ENCODE measurements around the gene TBC1D16. TPM values are rescaled to one million over a fixed set of nuclear protein-coding genes. Genes with fewer than 3 reads are reported as not detected.

Gene TBC1D16
- total RNA-seq, 1 donor from 2014 or later: 48.8 TPM

DNA sequence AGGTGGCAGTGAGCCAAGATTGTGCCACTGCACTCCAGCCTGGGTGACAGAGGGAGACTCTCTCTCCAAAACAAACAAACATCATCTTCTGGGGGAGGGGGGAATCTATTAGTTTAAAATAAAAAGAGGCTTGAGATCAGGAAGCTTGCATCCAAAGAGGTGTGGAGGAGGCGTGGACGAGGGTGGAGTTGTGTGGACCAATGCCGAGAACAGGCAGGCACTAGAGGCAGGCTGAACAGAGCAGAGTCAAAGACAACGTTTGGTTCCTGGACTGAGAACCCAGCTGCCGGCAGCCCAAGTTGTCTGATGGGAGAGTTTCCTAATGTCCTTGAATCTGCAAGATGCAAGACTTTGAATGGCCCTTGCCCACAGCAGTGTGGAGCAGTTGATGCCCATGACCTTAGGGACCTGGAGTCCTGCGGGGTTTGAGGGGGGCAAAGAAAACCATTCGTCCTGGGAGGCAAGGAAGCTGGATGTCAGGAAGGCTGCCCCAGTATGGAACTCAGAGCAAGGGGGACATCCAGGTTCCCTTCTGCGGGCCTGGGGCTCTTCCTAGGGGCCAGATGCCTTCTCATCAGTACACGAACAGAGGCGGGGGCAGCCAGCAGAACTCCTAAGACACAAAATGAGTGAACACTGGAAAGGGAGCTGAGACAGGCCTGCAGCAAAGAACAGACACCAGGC, 9.2 kb downstream of the TBC1D16 start:
- DNase-seq (ENCODE audit: low read depth in 2 of 2): no peak

DNA sequence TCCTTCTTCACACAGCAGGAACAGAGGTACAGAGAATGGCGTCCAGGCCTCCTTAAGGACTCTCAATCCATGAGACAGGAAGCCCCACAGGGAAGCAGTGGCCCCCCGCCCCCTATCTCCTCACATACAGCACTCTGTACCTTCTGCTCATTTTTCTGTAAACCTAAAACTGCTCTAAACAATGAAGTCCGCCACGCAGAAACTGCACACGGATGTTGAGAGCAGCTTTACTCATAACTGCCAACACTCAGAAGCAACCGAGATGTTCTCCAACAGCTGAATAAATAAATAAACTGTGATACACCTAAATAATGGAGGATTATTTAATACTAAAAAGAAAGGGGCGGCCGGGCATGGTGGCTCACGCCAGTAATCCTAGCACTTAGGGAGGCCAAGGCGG, 9.9 kb downstream of the TBC1D16 start:
- no peak for DNase-seq (ENCODE audit: low read depth in 2 of 2)

DNA sequence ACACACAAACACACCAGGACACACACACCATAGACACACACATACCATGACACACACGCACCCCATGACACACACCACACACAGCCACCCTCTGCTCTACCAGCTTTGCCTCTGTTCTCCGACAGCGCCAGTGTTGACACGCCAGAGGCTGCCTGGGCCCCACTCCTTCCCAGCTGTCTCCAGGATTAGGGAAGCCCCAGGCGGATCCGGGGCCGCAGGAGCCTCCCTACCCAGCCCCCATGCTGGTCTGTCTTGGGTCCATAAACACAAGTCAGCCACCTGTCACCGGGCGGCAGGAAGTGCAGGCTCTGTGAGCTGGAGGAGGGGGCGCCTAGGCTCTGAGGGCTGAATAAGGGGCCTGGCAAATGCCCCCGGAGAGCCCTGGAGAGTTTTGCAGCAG, 10.5 kb downstream of the TBC1D16 start:
- DNase-seq (ENCODE audit: low read depth in 2 of 2): no peak

DNA sequence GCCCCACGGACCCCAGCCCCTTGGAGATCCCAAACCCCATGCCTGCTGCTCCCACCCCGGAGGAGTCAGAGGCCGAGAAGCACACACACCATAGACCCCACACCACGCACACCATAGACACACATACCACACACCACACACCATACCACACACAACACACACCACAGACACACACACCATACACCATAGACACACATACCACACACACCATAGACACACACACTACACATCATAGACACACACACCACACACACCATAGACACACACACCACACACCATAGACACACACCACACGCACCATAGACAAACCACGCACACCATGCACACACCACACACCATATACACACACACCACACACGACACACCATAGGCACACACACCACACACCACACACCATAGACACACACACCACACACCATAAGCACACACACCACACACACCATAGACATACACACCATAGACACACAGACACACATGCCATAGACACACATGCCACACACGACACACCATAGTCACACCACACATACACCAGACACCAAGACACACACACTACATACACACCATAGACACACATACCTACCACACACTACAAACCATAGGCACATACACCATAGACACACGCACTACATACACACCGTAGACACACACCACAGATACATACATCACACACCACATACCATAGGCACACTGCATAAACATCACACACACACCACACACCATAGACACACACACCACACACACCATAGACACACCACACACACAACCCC, 11.3 kb downstream of the TBC1D16 start:
- DNase-seq (ENCODE audit: low read depth in 2 of 2): no peak

DNA sequence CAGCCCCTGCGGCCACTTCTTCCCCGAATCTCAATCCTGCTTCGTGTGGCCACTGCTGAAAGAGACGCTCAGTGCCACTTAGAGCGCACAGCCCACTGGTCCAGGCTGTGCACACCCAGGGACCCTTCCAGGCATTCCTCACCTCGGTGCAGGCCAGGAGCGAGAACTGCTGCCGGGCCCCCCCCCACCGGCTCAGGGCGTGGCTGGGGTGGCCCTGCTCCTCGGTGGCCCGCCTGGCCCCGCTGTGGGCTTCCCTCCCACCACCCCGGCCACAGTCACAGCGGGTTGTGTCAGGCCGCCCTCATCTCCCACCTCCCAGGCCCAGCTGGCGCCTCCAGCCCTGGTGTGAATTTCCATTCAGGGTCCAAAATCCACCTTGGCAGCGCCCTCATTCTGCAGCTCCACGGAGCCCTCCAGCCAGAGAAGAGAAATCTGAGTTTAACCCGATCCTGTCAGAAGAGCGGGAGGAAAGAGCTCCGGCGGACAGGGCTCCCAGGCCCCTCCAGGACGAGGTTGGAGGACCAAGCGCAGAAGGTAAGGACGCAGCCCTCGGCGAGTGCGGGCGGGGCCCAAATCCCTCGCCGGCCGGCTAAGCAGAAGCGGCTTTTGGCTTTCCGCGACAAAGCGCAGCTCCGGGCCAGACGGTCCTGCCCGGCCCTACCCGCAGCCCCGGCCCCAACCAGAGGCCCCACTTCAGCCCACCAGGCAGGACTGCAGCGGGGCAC, 12.0 kb downstream of the TBC1D16 start:
- DNase-seq (ENCODE audit: low read depth in 2 of 2): no peak

DNA sequence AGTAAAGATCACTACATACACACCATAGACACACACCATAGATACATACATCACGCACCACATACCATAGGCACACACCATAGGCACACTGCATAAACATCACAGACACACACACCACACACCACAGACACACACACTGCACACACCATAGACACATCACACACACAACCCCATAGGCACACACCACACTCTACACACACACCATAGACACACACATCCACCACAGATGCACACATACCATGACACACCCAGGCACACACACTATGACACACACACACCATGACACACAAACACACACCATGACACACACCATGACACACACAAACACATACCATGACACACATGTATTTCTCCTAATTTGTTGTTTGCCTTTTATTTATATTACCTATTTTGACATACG, 14.1 kb downstream of the TBC1D16 start:
- no peak for DNase-seq (ENCODE audit: low read depth in 2 of 2)

DNA sequence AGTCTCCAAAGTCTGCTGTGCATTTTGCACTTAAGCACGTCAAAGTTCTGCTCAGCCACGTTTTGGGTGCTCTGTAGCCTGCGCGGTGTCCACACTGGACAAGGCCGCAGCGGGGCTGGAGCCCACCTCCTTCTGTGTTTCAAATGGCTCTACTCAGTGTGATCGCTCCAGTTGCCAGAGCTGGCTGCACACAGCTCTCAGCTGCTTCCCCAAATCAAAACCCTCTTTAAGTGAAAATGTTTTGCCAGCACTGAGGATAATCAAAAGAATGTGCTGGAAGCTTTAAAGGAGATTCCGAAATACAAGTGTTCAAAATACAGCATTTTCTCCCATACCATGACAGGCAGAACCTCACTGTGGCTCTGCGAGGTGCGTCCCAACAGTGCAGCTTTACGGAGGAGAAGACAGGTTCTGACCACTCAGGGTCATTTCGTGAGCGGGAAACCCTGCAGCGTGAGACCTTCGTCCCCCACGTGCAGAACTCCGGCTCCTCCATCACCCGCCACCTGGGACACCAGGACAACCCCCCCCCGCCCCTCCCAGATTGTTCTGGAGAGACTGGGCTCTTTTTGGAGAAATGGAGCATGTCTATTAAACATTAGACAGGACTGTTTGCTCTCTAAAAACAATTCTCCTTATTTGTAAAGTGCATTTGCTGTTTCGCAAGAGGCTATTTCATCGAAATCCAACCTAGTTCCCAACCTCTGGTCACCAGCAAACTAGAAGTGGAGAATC, 16.6 kb downstream of the TBC1D16 start:
- DNase-seq (ENCODE audit: low read depth in 2 of 2): no peak

DNA sequence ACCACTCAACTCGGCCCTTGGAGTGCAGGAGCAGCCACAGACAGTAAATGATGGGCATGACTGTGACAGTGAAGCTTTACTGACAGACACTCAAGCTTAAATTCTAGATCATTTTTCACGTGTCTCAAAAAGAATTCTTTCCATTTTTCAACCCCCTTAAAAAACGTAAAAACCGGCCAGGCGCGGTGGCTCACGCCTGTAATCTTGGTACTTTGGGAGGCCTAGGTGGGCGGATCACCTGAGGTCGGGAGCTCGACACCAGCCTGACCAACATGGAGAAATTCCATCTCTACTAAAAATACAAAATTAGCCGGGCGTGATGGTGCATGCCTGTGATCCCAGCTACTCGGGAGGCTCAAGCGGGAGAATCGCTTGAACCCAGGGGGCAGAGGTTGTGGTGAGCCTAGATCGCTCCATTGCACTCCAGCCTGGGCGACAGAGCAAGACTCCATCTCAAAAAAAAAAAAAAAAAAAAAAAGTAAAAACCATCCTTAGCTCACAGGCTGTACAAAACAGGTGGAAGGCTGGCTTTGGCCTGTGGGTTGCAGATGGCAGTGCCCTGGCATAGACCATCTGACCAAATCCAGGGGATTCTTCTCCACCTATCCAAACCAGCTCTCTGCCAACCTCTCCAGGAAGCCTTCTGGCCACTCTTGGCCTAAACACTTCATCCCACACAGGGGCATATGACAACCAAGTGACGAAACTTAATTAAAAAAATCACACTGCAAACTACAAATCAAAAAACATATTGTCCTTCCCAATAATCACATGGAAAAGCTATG, 18.3 kb downstream of the TBC1D16 start:
- DNase-seq (ENCODE audit: low read depth in 2 of 2): no peak

DNA sequence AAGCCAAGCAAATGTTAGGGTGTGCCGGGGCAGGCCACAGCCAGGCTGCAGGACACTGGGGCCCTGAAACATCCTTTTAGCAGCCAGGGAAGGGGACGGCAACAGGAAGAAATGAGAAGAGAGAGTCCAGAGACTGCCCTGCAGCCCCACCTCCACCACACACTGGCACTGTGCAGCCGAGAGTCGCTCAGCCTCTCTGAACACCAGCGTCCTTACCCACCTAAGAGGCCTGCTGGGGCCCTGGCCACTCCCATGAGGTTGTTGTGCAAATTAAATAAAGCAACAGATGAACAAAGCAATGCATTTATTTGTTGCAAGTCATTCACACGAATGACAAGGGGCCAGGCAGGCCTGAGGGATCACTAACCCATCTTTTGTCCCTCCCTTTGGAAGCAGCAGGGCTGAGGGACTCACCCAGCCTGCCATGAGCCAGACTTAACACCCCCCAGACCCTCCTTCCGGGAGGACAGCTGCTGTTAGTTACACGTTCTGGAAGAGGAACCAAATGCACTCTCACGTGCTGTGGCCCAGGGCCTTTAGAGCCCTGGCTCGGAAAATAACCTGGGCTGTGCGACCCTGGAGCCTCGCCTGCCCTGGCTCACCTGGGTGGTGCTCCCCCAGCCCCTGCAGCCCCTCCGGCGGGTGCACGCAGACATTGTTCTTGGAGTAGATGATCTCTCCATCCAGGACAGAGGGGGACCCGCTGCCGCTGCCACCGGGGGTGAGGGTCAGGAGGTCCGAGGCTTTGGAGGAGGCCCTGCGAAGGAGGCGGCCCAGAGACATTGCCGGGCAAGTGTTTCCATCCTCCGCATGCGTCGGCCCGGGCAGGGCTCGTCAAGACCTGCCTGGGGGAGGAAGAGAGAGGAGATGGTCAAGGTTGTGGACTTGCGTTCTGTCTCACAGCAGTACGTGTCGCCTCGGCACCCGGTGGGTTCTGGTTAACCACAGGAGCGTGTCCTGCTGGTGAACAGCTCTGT, 22.6 kb downstream of the TBC1D16 start:
- DNase-seq (ENCODE audit: low read depth in 2 of 2): no peak

DNA sequence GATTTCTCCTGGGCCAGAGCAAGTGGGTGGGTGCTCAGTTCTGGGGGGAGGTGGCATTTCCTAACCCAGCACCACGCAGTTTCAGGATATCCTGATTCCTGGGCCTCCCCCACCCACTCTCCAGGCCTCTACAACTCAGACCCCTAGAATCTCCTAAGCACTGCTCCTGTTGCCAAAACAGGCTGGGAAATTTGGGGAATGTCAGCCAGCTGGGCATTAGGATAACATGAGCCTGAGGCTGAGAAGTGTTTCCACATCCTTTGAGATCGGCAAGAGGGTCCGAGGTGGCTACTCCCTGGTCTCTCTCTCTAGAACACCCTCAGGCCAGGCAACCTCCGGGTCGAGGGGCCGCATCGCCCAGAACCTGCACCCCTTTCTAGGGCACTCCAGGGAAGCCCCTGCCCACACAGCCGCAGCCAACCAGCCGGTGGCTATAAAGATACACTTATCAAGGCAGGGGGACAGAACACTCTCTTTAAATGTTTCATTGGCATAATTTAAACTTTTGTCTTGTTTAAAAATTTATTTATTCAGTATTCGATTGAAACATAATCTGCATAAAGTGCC, 23.6 kb downstream of the TBC1D16 start:
- no peak for DNase-seq (ENCODE audit: low read depth in 2 of 2)

DNA sequence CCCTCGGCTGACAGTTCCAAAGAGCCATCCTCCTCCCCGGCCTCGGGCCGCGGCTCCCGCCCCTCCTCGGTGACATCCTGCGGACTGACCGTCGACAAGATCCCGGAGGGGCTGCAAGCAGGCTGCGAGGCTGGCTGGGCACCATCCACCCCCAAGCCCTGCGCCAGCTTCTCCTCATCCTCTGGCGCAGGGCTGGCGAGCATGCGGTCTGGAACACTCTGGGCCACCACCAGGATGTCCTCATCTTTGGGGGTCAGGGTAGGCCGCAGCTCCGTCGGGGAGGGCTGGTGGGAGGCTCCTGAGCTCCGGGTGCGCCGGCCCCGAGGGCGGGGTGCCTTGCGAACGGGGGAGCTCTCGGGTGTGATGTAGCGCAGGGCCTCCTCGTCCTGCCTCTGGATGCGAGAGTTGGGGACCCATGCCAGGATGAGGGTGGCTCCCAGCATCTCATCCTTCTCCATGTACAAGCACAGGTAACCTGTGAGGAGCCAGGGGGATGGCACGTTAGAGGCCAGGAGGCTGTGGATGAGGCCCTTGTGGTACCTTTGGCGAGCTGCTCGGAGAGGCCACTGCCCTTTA, 25.3 kb downstream of the TBC1D16 start:
- no peak for DNase-seq (ENCODE audit: low read depth in 2 of 2)

DNA sequence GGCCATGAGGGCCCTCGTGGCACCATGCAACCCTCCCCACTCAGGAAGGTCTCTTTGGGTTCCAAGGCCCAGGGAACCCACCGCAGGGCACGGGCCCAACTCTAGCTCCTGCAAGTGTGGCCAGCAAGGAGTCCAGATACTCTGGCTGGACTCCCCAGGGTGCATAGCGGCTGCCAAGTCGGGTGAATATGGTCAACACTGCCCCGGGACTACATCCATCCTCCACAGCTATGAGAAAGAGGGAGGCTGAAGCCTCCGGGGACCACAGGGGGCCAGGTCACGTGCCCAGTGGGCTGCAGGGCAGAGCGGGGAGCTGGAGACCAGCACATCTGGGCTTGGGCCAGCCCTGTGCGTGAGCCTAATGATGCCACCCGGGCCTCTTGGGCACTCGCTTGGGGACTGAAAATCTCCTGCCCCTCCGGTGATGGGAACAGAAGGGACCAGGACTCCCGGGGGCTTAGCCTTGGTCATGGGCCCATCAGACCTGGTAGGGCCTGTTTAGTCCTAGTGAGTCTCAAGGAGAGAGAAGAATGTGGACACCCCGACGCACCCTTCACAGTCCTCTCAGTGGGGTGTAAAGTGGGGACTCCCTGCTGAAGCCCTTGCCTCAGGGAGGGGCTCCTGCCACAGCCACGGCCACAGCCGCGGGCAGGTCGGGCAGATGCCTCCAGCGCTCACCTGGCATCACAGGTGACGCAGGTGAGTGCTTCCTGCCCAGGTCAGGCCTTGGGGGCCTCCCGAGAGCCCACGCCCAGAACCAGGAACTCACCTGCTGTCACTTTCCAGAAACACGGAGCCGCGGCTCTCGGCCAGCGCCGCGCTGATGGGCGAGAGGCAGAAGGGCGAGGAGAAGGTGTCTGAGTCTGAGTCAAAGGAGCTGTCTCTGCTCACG, 26.0 kb downstream of the TBC1D16 start:
- no peak for DNase-seq (ENCODE audit: low read depth in 2 of 2)

DNA sequence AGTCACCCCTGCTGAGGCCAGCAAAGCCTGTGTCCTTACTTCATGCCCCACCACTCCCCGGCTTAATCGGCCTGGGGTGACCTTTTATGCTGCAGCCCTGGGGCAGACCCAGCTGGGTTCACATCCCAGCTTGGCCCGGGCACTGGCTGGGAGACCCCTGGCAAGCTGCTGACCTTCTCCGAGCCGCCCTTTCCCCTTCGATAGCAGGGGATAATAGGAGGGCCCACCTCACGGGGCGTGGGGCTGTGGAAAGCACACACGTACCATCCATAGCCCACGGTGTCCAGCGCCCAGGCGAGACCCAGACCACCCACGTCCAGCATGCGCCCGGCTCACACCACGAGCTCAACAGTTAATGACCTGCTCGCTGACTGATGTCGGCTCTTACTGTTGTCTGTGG, 26.8 kb downstream of the TBC1D16 start:
- no peak for DNase-seq (ENCODE audit: low read depth in 2 of 2)

DNA sequence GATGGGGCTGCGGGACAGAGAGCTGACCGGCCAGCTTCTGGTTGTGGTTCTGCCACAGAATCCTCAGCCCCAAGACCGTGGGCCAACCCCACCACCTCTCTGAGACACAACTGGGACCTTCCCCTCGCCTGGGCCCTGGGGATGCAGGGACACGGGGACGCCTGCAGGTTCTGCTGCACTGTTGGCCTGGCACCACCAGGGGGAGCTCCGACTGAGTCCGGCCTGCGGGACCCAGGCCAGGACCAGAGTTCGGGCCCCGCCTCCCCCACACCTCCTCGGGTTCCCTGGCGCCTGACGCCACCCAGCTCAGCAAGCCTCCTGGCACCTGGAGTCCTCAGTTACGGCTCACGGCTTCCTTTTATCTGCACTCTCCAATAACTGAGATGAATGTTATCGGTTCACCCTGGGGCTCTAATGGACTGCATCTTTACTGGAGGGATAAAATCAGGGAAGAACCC, 27.3 kb downstream of the TBC1D16 start:
- DNase-seq (ENCODE audit: low read depth in 2 of 2): peak; percentile 59 to 77

DNA sequence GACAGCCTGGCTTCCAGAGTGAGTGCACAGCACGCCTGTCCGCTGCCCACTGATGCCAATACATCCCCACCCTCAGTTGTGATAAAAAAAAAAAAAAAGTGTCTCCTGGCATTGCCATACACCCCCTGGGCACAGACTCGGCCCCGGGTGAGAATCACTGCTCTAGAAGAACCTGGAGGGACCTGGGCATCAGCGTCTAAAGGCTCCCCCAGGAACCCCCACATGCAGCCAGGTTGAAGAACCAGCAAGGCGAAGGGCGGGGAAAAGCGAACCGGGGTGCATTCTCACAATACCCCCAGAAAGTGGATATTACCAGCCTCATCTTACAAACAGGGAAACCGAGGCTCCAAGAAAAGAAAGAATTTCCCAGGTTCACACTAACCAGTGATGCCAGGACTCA, 27.7 kb downstream of the TBC1D16 start:
- DNase-seq (ENCODE audit: low read depth in 2 of 2): no peak

DNA sequence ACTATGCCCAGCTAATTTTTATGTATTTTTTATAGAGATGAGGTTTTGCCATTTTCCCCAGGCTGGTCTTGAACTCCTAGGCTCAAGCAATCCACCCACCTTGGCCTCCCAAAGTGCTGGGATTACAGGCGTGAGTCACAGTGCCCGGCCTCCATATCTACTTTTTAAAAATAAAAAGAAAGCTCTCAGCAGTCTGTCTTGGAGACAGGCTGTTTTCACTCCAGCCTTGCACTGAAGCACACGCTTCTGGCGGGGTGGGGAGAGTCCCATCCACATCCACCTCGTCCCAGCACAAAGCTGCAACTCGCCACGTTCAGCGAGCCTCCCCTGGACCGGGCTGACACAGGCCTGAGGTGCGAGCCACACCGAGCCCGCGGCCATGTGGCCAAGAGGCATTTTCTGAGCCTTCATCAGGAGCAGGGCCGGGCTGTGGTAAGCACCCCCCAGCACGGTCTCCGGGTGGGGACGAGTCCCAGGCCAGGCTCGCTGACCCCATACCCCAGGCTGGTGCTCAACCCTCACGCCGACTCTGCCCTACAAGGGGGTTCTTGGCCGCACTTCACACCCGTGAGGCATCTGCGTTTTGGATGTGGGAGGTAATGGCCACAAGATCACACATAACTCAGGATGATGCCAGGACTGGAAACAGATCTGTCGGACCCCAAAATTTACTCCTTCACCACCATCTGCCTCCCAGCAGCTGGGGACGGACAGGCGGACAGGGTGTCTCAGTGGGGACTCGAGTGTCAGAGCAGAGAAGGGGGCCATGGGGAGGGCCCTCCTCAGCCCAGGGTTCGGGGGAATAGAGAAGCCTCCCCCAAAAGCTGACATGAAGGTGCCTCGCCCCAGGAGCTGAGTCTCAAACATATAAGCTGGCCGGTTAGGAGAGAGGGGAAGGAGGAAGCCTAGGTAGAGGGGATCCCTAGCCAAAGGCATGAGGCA, 28.6 kb downstream of the TBC1D16 start:
- no peak for DNase-seq (ENCODE audit: low read depth in 2 of 2)

DNA sequence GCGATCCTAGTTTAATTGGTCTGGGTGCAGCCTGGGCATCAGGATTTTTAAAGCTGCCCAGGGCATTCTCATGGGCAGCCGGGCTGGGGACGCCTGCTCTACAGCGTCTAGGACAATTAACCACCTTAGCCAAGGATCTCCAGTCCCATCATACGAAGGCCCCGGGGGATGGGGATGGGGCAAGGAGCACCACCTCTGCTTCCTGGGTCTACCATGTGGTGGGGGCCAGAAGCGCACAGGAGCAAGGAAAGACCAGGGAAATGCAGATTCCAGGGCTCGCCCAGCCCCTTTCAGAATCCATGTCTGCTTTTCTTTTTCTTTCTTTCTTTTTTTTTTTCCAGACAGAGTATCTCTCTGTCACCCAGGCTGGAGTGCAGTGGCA, 29.3 kb downstream of the TBC1D16 start:
- no peak for DNase-seq (ENCODE audit: low read depth in 2 of 2)
